Stimulated activated CD4-positive, alpha-beta T cell treated with anti-CD3 and anti-CD28 coated beads, Interleukin-12 subunit alpha, Interleukin-12 subunit beta, amount 100 ng/mL, for 24 hours (primary cell): Measurements from ENCODE around the gene HOXB4.

Experiments used
- DNase-seq, 2 experiments: peaks; one replicate each; pipeline ENCODE4 v3.0.0-alpha.2; 2020; ENCODE audit warnings: low read depth in 2 of 2

The HOXB4 gene

DNA sequence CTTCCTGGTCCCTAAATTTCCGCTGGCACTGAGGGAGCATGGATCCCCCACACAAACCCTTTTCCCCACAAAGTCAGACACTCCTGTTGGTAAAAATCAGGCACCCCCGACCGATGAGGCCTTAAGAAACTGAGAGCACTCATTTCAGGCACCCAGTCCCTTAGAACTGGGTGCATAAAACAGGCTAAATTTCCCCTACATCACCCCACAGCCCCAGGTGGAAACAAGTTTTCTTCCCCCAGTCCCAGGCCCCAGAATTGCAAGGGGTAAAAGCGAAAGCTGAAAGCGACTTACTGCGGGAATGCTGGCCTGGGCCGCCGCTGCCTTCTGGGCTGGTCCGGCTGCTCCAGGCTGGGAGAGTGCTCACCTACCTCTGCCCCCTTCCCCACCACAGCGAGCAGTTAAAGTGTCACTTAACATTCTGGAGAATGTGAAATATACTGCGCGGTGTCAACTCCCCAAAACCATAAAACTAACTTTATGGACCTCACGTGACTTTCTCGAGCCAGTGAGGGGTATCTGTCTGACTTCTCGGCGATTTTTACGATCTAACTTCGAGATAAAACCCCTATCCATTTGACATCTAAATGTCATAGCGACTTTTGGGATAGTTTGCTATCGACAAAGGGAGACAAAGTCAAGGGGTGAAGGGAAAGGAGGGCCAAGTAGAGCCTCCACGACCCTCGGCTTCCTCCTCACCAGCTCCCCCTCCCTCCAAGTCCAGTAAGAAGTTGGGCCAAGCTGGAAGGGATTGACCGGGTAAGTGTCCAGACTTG, 11.9 kb upstream of the HOXB4 start, which contains the start of gene HOXB3:
Gene HOXB3 (minus strand): TSS at position 411 of the 776 bp plus-strand sequence. CDS start 37,767 bp downstream, outside the sequence.
- DNase-seq: no peak

GRCh38 chr17:48589060-48589830, 11.1 kb upstream of the HOXB4 start:
- no peak for DNase-seq

GRCh38 chr17:48588528-48588927, 10.4 kb upstream of the HOXB4 start:
- DNase-seq: no peak

DNA sequence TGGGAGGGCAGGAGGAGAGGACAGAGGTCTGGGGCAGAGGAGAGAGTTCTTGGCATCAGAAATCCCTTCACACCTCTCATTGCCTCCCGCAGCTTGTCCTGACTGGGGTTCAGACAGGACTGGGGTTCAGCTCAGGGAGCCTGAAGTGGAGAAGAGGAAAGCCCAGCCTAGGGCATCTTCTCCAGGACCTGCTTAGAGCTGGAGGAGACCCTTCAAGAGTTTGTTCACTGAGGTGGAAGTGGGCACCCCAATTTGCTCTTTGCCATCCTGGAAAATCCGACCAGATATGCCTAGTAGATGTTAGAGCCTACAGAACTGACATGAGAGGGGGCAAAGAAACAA, 9.9 kb upstream of the HOXB4 start:
- no peak for DNase-seq

GRCh38 chr17:48587276-48588073, 9.3 kb upstream of the HOXB4 start:
- DNase-seq: no peak

DNA sequence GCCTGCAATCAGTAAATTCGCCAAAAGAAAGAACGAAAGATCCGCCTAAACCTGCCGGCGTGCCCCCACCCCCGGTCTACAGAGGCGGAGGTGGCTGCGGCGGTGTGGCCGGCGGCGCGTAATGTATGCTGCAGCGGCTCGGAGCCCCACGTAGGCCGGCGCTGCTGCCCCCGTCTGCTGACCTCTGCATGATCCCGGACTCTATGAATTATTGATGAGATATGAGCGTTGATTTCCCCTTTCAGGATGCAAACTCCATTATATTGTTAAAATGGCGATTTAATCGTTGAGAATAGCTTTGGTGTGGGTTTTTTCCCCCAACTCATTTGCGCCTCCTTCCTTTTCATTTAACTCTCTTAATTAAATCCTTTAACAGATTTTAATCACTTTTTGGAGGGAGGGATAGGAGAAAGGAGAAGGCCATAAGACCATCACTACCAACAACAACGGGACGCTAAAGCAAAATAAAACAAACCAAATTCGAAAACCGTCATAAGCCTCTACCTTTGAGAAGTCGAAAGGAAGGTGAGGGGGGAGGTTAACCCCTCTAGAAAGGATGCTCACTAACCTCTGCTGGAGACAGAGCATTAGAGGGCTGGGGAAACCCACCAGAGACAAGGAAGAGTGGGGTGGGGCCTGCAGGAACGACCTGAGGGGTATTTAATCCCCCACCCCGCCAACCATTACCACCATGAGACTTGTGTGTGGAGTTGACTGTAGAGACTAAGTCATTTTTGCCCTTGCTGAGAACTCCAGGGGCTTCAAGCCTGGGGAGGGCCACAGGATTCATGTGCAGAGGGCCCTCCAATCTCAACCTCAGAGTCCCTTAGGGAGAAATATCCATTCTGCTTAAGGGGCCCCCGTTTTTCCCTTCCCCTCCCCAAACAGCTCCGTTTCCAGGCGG, 8.5 kb upstream of the HOXB4 start:
- DNase-seq: no peak

GRCh38 chr17:48584223-48584741, 6.1 kb upstream of the HOXB4 start:
- no peak for DNase-seq

- no peak for DNase-seq
Measured at GRCh38 chr17:48583708-48584222, 5.6 kb upstream of the HOXB4 start.

DNA sequence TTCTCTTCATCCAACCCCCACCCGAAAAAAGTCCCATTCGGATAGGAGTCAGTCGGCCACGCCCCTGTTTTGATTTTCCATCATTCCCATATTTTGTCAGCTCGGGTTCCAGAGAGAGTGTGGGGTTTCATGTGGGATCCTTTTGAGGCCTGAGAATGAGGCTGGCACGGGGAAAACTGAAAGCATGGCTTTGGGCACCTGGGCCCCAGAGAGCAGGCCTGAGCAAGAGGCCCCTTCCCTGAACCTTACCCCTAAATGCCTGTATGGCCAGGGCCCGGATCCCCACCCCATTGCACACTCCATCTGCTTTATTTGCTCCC, 4.6 kb upstream of the HOXB4 start:
- DNase-seq: no peak

GRCh38 chr17:48579760-48580554, 1.8 kb upstream of the HOXB4 start:
- DNase-seq: no peak

- DNase-seq: no peak
Measured at GRCh38 chr17:48579471-48579759, 1.3 kb upstream of the HOXB4 start.

DNA sequence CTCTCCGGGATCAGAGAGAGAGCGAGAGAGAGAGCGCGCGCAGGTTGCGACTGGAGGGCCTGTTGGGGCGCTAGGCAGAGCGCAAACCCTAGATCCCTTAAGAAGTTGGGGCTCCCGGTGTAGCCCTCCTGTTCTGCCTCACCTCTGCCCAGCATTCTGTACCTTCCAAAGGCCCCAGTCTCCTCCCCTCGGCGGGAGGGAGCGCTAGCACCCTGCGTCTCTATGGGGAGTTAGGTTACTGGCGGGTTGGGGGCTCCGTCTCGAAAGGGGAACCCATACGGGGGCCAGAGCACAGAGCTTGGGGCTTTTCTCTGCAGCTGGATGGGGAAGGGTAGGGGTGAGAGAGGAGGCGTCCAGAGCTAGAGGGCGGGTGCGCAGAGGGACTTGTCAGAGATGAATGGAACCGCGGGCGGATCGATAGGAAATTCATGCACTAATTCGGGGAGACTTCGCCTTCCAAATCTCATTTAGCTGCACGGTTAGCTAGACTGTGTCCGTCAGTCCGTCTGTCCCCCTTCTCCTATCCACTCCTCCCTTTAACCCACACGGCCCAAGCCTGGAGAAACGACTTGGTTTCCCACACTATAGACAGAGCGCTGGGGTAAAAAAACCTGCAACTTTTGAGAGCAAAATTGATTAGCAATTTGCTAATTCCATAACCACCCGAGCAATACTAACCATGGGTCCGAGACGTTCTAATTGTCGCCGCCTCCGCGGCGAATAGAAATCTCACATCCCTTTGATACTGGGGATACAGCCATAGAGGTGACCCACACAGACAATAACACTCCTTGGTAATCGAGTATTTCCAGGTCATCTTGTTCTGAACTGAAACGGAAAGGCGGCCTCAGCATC, 693 bp upstream of the HOXB4 start:
- DNase-seq: no peak

DNA sequence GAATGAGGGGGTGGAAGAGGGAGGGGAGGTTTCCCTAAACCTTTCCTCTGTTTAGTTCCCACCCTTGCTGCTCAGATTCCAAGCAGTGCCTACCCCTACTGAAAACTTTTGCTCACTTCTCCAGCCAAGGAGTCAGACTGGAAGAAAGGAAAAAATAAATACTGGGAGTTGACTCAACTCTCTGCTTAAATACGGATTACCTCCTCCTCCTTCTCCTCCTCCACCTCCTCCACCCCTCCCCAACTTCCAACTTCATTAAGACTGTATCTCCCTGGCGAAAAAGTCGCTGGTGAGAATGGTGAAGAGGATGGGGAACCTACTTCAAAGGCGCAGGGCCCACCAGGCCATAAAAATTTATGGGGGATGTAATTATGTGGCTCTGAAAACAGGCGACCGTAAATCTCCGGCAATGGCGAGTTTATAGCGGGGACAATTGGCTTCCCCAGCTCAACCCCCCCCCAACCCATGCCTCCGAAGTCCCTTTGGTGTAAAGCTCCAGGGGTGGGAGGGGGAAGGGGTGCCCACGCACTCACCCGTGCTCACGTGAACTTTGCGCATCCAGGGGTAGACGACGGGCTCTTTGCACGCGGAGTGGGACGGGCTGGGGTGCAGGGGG, 712 bp downstream of the HOXB4 start:
- no peak for DNase-seq

DNA sequence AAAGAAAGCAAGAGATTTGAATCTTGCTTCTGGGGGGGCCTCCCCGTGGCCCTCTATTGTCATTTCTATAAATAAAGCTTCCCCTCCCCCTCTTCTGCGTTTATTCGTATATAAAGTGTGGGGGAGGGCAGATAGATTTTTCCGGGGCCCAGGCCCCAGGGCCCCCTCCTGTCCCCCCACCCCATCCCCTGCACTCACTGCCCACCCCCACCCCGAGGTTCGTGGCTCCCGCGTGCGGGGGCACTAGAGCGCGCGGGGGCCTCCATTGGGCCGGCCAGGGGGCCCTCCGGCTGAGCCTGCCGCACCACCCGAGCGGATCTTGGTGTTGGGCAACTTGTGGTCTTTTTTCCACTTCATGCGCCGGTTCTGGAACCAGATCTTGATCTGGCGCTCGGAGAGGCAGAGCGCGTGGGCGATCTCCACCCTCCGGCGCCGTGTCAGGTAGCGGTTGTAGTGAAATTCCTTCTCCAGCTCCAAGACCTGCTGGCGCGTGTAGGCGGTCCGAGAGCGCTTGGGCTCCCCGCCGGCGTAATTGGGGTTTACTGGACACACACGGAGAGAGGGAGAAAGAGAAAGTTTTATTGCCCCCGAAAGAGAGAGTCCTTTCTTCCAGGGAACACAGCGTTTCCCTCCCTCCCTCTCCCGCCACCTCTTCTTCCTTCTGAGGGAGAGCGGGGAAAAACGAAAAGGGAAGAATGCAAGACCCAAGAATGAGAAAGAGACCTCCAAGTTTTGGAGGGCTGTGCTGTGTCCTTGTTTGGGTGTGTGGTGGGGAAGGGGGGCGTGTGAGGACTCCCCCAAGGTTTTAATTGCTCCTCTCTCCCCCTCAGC, 1.5 kb downstream of the HOXB4 start:
- DNase-seq: no peak

- DNase-seq: no peak
Measured at GRCh38 chr17:48575673-48576478, 2.3 kb downstream of the HOXB4 start.

DNA sequence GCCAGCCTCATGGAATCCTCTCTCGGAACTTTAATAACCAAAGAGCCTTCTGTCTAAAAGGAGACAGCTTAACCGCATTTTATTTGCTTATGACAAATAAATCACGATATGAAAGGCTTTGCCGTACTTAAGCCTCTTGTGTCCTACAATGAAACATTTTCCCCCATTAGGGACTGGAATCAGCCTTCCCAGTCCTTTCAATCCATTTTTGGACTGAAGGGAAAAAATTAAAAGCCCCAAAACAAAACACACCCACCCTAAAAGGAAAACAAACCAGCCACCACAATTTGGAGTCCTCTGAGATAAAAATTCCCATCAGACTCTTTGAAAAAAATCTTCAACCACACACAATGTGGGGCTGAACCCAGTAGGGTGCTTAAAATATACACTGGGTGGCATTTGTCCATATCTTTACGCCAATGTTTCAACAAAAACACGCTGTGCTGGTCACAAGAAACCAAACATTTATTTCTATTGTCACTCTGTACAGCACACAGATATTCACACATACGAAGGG, 3.0 kb downstream of the HOXB4 start:
- DNase-seq: no peak

GRCh38 chr17:48574505-48575065, 3.6 kb downstream of the HOXB4 start:
- DNase-seq: no peak
